ENCODE results near the gene MYOZ3. TPM values are rescaled to one million over a fixed set of nuclear protein-coding genes. Genes with fewer than 3 reads are reported as not detected.

MYOZ3 gene
- total and polyA plus RNA-seq, 10 of the 15 experiments (the other 5 are each of a cell fraction or from before 2014, with no cell fraction given), result 0.04 to 1.1 (median 0.10) TPM; not detected in 4

DNA sequence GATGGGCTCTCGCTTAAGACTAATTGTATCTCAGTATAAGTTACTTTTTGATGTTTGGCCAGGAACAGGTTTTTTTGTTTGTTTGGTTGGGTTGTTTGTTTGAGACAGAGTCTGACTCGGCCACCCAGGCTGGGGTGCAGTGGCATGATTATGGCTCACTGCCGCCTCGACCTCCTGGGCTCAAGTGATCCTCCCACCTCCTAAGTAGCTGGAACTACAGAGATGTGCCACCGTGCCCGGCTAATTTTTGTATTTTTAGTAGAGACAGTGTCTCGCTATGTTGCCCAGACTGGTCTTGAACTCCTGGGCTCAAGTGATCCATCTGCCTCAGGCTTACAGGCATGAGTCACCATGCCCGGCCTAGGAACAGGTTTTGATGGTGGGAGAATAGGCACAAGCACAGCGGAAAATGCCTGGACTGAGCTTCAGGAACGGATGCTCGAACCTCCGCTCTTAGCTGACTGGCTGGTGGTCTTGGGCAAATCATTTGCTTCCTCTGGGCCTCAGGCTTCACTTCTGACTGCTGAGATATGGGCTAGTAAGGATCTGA lies 32.0 kb upstream of the MYOZ3 start (continued):
- no peak for TF ChIP-seq ZNF24 (IDR thresholded peaks at IDR 0.05)

DNA sequence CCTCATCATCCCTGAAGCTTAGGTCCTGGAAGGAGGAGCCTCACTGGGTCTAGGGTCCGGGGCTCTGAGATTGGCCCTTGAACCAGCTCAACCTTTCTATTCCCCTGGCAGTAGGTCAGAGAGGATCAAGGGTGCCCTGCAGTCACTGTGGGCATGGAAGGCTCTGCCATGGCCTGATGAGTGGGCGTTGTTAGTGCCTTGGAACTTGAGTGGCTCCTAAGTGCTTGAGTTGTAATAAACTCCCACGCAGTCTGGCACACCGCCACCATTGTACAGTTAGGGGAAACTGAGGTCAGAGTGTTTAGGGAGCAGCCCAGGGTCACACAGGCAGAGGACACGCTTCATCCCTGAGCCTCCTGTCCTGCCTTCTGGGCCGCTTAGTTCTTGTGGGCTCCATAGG lies 31.0 kb upstream of the MYOZ3 start:
- peaks cover 32% of the 10 kb centered on the region for H3K79me2 ChIP-seq (ENCODE audit: control insufficient read depth, insufficient read depth, low read length)
- no peaks in the 10 kb centered on the region for H3K36me3 ChIP-seq (ENCODE audit: control insufficient read depth in 2 of 2, insufficient read depth in 2 of 2, low read length in 1 of 2)
- no peak overlapping the region for H3K27ac ChIP-seq (ENCODE audit: control insufficient read depth, insufficient read depth)
- POLR2A ChIA-PET, result no interaction called here
- SMC1A ChIA-PET (ENCODE audit: uncharacterized antibody, unreplicated experiment), result interaction anchor here (0.6 kb wide), 1 partner anchor 149 kb away, joined by 3 read pairs; no protein-coding TSS in a partner anchor
- H3K27me3 ChIP-seq (replicated peaks in 1 of 2; ENCODE audit: control insufficient read depth in 2 of 2, insufficient read depth in 2 of 2, low read length in 1 of 2), result no peaks in the 10 kb centered on the region
- no peak for ATAC-seq
- H3K4me1 ChIP-seq (ENCODE audit: control insufficient read depth, insufficient read depth, low read length), result peaks cover 14% of the 10 kb centered on the region
- no TSS peak for BruUV-seq (replicated peaks)
- TF ChIP-seq, protein P1, sequence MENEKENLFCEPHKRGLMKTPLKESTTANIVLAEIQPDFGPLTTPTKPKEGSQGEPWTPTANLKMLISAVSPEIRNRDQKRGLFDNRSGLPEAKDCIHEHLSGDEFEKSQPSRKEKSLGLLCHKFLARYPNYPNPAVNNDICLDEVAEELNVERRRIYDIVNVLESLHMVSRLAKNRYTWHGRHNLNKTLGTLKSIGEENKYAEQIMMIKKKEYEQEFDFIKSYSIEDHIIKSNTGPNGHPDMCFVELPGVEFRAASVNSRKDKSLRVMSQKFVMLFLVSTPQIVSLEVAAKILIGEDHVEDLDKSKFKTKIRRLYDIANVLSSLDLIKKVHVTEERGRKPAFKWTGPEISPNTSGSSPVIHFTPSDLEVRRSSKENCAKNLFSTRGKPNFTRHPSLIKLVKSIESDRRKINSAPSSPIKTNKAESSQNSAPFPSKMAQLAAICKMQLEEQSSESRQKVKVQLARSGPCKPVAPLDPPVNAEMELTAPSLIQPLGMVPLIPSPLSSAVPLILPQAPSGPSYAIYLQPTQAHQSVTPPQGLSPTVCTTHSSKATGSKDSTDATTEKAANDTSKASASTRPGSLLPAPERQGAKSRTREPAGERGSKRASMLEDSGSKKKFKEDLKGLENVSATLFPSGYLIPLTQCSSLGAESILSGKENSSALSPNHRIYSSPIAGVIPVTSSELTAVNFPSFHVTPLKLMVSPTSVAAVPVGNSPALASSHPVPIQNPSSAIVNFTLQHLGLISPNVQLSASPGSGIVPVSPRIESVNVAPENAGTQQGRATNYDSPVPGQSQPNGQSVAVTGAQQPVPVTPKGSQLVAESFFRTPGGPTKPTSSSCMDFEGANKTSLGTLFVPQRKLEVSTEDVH (IDR thresholded peaks at IDR 0.05; ENCODE audit: low read depth, partially characterized antibody), result no peak
- no peak for TF ChIP-seq BCL11A (IDR thresholded peaks at IDR 0.05; ENCODE audit: low read depth, low read length)
- TF ChIP-seq, protein P2, sequence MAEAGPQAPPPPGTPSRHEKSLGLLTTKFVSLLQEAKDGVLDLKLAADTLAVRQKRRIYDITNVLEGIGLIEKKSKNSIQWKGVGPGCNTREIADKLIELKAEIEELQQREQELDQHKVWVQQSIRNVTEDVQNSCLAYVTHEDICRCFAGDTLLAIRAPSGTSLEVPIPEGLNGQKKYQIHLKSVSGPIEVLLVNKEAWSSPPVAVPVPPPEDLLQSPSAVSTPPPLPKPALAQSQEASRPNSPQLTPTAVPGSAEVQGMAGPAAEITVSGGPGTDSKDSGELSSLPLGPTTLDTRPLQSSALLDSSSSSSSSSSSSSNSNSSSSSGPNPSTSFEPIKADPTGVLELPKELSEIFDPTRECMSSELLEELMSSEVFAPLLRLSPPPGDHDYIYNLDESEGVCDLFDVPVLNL (IDR thresholded peaks at IDR 0.05; ENCODE audit: low read depth, low read length), result no peak
- TF ChIP-seq, protein P3, sequence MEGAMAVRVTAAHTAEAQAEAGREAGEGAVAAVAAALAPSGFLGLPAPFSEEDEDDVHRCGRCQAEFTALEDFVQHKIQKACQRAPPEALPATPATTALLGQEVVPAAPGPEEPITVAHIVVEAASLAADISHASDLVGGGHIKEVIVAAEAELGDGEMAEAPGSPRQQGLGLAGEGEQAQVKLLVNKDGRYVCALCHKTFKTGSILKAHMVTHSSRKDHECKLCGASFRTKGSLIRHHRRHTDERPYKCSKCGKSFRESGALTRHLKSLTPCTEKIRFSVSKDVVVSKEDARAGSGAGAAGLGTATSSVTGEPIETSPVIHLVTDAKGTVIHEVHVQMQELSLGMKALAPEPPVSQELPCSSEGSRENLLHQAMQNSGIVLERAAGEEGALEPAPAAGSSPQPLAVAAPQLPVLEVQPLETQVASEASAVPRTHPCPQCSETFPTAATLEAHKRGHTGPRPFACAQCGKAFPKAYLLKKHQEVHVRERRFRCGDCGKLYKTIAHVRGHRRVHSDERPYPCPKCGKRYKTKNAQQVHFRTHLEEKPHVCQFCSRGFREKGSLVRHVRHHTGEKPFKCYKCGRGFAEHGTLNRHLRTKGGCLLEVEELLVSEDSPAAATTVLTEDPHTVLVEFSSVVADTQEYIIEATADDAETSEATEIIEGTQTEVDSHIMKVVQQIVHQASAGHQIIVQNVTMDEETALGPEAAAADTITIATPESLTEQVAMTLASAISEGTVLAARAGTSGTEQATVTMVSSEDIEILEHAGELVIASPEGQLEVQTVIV (IDR thresholded peaks at IDR 0.05; ENCODE audit: borderline replicate concordance, partially characterized antibody), result no peak
- TF ChIP-seq STAT1 (conservative IDR thresholded peaks at IDR 0.05), result no peak
- H3K9me3 ChIP-seq (replicated peaks; ENCODE audit: control insufficient read depth, insufficient read depth, low read length), result no peaks in the 10 kb centered on the region
- 78% methylated on average over 6 of the region's 6 CpGs for WGBS (ENCODE audit: insufficient coverage, insufficient replicate concordance, low lambda C conversion rate, missing lambda C conversion rate)
- CTCF ChIA-PET, result interaction anchor here (0.7 kb wide), 1 partner anchor 70 kb away, joined by 3 read pairs; no protein-coding TSS in a partner anchor
- RAD21 ChIA-PET (ENCODE audit: unreplicated experiment), result no interaction called here
- H2AFZ ChIP-seq (ENCODE audit: control insufficient read depth, low read depth, low read length), result no peak overlapping the region
- no peaks in the 10 kb centered on the region for H4K20me1 ChIP-seq (ENCODE audit: control insufficient read depth, insufficient read depth)
- H3K9ac ChIP-seq (ENCODE audit: control insufficient read depth, insufficient read depth, low read length), result no peak overlapping the region
- H3K4me2 ChIP-seq (ENCODE audit: control insufficient read depth, insufficient read depth), result no peak overlapping the region
- no peak for DNase-seq (ENCODE audit: low read depth, low spot score)
- intact Hi-C loops (cut with micrococcal nuclease; ENCODE audit: unreplicated experiment), result no loop called here
- no peak for FAIRE-seq
- in situ Hi-C loops (cut with MboI), result no loop called here
- H3K4me3 ChIP-seq, result no peak overlapping the region
